Hematopoietic multipotent progenitor cell treated with erythropoietin and hydrocortisone succinate and interleukin-3 and kit ligand, for 8 days (in vitro differentiated cells): ENCODE results near the gene CTSE.

Experiments used
- DNase-seq: peaks from one replicate; pipeline ENCODE4 v3.0.0-alpha.2; 2015

CTSE gene

DNA sequence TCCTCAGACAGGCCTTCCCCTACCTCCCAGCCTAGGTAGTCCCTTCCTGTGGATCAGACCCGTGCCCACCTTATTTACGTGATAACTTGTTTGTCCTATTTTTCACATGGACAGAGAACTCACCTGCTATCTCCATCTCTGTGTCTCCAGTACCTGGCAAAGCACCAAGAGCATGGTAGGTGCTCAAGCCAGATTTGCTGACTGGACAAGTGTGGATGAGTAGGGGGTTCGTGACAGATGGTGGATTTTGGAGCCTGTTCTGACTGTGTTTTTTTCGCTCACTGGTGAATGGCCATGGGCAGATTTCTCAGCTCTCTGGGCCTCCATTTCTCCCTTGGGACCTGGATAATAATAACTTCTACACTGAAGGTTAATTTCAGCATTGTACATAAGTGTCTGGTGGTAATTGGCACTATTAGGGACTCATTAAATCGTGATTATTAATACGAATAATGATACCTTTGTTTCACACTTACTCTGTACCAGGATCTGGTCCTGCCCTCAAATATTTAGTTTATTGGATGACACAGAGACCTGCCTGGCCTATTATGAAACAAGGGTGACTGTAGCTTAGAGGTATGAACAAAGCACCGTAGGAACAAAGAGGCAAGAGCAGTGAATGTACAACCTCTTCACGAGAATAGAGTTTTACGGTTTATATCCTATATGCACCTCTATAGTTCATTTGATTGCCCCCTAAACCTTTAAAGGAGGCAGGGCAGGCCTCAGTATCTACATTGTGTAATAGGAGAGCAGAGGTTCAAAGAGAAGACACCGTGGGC is 56.0 kb downstream of the CTSE start:
- no peak for DNase-seq

DNA sequence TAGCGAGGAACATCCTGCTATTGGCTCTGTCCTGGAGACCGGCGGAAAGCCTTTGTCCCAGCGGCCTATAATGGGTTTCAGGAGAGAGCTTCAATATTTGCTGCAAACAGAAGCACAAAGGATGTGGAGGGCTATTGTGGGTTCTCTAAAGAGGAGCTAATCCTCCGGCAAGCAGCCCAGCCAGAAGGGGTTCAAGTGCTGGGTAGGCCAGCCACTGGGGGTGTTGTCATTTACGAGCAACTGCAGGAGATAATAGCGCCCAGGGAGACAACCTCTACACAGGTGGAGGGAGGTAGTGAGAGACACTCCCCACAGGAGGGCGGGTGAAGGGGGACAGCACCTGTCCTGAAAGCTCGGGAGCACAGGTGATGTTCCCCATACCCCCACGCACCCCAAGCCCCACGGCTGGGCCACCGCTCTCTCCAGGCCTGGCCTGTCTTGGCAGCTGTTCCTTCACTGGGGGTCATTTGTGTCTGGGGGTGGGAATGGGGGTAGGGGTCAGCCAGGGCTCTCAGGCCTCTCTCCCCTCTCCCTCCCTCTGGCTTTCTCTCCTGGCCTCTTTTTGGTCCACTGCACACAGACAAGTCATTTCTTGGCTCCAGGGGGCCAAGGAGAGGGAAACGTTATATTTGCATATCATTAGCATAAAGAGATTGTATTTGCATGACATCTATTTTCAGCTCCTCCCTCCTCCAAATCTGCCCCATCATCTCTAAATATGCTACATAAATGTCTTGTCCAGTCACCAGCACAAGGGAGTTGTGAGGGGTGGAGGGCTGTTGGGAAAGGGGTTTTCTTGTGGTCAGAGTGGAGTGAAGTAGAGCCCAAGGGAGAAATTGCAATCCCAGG is 58.4 kb downstream of the CTSE start:
- DNase-seq = no peak

DNA sequence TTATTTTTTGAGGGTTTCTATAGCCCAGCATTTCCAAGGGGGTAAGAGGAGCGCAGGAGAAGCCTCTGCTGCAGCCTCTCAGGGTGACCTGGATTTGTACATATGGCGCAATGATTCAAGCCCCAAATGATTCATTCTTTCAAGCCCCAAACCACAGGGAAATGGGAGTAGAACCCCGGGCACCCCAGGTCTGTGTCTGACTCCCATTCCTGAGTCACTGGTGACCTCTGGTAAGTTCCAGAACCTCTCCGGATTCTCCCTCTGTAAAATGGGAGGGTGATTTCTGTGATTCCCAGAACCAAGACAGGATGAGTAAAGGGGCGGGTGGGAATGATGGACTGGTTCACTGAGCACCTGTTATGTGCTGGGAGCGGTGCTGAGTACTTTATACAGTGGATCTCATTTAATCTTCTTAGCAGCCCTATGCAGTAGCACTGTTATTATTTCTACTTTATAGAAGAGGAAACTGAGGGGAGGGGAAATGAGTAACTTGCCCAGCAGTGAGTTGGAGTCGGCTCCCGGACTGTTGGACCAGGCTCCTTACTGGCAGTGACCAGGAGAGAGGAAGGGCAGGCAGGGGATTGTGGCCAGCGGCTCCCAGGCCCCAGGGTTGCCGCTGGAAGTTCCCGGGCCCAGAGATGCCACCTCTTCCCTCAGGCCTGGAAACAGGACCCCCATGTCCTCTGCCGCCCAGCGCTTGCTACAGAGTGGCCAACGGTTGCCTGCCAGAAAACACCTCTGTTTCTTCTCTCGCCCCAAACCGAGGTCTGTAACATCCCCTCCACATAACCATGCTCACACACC is 60.1 kb downstream of the CTSE start:
- no peak for DNase-seq

DNA sequence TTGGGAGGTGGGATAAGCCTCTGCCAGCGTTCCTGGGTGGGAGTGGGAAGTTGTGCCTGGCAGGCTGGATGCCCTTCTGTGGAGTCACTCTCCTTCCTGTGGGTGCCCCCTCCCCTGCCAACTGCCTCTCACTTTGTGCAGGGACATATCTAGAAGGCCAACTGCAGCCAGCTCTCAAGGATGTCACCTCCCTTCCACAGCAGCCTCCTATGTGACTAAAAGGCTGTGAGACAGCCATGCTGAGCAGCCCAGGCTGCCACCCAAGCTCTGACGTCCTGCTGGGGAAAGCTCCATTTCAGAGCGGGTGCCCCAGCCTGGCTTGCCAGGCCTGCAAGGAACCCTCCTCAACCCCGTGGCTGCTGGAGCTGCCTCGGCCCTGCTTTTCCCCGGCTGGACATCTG is 60.9 kb downstream of the CTSE start:
- no peak for DNase-seq

DNA sequence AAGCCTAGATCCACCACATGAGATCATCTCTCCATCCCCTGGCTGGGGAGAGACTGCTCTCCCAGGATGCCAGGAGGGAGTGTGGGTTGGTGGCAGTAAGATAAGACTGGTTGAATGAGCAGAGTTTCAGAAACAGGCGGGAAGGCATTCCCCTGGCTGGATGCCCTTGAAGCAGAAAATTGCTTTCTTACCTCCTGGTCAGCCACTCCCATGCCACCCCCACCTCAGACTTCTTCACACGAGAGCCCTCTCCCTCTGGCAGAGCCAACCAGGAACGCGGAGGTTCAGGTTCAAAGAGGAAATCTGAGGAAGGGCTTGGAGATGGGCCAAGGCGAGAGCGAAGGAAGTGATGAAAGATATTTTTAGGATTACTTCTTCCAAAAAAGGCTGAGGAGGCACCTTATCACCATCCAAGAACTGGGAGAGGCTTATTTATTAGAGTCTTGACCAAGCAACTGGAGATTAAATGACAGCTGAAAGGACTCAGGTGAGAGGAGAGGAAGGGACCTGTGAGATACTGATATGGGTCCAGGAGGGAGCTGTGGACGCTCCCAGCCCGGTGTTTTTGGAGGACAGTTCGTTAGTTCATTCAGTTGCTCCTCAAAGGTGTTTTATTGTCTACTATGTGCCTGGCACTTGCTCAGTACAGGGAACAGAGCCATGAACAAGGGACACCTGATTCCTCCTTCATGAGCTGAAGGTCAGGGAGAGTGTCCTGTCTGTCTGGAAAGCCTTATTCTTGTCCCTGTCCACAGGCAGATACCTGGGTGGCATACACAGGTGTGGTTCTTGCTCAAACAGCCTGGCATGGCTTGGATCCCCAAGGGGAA is 61.5 kb downstream of the CTSE start:
- no peak for DNase-seq

DNA sequence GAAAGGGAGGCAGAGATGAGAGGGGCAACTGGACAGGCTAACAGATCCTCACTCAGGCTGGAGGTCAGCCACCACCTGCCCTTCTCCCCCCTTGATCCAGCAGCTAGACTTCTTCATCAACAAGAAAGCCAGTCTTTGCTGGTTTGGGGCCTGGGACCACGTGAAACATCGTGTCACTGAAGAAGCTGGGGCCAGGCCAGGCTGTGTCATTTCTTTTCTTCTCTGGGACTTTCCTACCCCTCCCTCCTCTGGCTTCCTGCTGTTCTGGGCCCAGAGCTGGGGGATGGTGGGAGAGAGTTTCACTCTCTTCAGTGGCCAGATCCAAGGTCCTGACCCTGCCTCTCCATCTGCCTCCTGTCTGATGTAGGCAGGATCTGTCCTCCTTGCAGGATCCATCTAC is 62.3 kb downstream of the CTSE start:
- DNase-seq = no peak

DNA sequence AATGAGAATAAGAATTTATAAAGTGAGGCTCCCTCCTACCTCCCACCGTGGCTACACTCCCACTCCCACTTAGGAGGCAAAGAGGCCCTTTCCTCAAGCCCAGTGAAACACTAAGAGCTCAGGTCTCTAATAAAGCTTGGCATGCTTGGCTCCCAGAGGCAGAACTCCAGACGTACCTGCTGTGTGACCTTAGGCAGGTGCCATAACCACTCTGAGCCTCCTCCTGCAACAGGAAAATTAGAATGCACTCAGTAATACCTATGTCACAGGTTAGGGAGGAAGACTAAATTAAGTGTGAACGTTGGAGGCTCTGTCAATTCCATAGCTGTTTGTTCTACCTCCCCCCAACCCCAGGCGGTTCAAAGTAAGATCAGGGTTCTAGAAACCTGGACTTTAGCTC is 63.9 kb downstream of the CTSE start:
- DNase-seq = no peak
